ENCODE measurements around the gene EFCAB12. TPM values are rescaled to one million over a fixed set of nuclear protein-coding genes. Genes with fewer than 3 reads are reported as not detected.

EFCAB12 gene
- 0.16 TPM for total RNA-seq
- long read RNA-seq, partial matches to known transcripts: 0 of 1 reads
- long read RNA-seq, other reads (novel, unspliced or antisense): 0 of 1 reads

DNA sequence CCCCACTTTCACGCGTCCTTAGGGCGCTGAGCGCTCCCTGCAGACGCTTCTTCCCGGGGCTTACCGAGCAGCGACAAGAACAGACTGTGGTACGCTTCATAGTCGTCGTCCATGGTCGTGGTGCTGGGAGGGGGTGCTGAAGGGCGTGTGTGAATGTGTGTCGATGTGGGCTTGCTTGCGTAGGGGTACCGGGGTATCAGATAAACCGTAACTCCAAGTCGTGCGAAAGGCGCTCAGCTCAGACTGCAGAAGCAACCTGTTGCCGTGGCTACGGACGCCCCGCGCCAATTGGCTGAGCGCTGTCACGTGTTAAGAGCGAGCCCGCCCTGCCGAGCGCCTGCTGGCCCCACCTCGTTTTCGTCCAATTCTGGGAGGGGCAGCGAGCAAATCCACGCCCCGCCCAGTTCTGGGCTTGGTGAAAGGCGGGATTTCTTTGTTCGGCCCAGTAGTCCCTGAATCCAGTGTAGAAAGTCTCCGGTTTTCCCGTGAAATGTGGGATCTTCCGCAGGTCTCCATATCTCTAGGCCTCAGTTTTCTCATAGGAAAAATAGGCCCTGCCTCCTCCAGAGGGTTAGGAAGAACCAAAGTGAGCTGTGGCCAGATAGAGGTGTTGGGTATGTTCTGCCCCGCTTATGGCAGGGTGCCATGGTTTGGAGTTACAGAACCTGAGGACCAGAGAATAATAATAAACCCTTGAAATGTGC is at the start of gene EFCAB12:
EFCAB12 (minus strand) TSS at position 261 of the 704 bp plus-strand sequence; CDS start at position 113, 148 bp downstream.
- intact Hi-C loops (cut with DNase I): no loop called here
- peak; percentile 99 for DNase-seq (ENCODE audit: low spot score)

- DNase-seq (ENCODE audit: low spot score): no peak
- intact Hi-C loops (cut with DNase I): no loop called here
Observed at GRCh38 chr3:129476586-129476985, 48.1 kb upstream of the EFCAB12 start.

DNA sequence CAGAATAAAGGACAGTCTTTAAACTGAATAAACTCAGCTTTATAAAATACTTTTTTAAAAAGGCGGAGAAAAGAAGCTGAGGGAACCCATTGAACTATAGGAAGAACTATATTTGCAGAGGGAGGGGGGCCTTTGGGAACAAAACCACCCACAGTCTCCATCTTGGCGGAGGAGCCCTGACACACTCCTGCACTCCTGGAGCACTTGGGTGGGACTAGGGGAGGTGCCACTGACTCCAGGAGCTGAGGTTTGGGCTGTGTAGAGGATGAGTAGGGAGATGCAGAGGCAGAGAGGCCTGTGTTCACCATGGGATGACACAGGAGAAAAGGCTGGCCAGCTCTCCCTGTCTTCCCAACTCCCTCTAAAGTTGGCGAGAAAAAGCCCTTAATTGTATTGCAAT is 47.4 kb upstream of the EFCAB12 start:
- intact Hi-C loops (cut with DNase I): no loop called here
- DNase-seq (ENCODE audit: low spot score): no peak

GRCh38 chr3:129474984-129475804 is 46.8 kb upstream of the EFCAB12 start:
- intact Hi-C loops (cut with DNase I): no loop called here

DNA sequence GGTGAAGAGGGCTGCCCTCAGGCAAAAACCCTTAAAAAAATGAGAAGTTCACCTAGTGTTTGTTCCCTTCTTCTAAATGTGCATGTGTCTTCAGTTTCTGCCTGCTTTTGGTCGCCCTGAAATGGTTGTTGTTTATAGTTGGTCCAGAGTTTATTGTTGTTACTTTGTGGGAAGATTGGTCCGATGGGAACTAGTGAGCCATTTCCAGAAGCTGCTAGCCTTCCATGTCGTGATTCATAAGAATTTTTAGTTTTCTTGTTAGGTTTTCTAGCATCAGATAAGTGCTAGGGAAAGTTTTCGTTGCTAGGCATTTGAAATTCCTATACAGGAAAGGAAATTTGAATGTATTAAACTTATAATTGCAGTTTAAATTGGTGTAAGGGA is 45.3 kb upstream of the EFCAB12 start:
- intact Hi-C loops (cut with DNase I): no loop called here
- DNase-seq (ENCODE audit: low spot score): no peak

More at GRCh38 chr3:129474984-129475804, 46.8 kb upstream of the EFCAB12 start:
- no peak for DNase-seq (ENCODE audit: low spot score)

- intact Hi-C loops (cut with DNase I): no loop called here
- DNase-seq (ENCODE audit: low spot score): no peak
Observed at GRCh38 chr3:129473067-129473768, 44.8 kb upstream of the EFCAB12 start.

DNA sequence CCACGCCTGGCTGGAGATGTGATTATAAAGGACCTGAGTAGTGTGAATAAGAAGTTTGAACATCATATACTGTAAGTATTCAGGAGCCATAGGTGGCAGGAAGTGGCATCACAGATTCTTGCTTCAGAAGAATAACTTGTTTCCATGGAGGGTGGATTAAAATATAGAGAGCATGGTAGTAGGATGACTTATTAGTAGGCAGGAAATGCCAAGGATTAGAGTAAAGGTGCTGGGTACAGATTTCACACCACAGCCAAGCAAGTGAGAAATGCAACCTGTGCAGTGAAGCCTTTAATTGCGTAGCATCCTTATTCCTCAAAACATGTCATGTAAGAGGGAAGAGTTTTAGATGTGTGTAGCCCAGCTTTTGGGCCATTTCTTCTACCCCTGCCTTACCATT is 42.4 kb upstream of the EFCAB12 start:
- intact Hi-C loops (cut with DNase I): no loop called here
- DNase-seq (ENCODE audit: low spot score): no peak

DNA sequence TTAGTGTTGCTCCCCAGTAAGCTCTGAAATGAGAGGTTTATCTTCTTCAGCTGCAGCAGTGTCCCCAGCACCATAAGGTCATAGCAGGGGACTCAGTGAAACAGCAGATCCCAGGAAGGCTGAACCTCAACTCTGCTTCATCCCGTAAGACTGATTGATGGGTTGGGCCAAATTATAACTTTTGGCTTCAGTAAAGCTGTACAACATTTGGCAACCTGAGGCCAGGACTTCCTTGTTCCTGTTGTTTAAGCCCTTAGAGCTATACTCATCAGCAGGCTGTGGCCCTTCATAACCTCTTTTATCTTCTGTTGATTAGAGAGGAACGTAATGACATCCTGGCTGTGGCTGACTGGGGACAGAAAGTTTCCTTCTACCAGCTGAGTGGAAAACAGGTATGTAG is 40.6 kb upstream of the EFCAB12 start:
- intact Hi-C loops (cut with DNase I): loop anchor here (1.0 kb wide), 1 partner anchor 35 kb away; no protein-coding TSS in a partner anchor
- DNase-seq (ENCODE audit: low spot score): no peak

GRCh38 chr3:129467932-129468331 is 39.5 kb upstream of the EFCAB12 start:
- DNase-seq (ENCODE audit: low spot score): no peak
- intact Hi-C loops (cut with DNase I): no loop called here

DNA sequence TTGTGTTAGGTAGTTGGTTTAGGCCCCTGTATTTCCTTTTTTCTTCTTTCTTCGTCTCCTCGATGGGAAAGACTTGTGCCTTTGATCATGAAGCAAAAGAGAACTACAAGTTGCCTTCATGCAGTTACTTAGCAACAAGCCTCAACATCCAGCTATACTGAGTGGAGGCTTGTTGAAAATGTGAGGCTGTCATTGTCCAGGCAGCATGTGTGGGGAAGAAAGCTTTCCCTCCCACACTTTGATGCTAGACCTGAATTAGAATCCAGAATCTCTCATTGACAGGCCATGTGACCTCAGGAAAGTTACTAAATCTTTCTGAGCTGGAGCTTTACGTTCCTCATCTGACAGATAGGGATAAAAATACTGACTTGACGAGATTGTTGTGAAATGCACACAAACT is 35.3 kb upstream of the EFCAB12 start:
- DNase-seq (ENCODE audit: low spot score): no peak
- intact Hi-C loops (cut with DNase I): no loop called here

DNA sequence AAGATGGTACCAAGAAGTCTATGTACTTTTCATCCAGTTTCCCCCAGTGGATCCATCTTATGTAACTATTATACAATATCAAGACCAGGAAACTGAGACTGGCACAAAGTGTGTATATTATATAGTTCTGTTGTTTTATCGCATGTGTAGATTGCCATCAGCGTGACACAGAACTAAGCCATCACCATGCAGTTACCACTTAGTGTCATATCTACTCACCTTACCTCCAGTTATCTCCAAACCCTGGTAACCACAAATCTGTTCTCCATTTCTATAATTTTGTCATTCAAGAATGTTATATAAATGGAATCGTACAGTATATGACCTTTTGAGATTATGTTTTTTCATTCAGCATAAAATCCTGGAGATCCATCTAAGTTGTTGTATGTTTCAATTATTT is 34.7 kb upstream of the EFCAB12 start:
- DNase-seq (ENCODE audit: low spot score): no peak
- intact Hi-C loops (cut with DNase I): no loop called here

DNA sequence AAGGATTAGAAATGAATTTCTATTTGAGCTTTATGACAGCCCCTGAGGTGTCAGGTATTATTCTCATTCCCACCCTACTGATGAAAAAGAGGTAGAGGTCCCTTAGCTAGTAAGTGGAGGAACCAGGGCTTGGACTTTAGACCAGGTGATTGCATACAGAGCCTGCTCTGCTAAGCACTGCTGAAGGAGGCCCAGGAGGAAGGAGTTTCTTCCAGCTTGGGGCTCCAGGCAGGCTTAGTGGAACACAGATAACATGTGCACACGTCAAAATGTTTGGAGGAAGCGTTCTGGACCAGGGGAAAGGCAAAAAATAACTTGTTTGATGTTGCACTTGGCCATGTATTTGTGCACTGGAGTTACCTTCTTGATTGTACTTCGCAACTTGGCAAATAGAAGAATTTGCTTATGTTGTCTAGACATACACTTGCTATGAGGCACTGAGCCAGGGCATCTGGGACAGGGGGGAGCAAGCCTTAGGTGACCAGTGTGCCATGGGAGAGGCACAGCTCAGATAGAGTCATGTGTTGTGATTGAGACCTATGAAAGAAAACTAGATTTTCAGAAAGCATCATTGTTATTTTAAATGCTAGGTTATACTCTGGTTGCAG is 34.0 kb upstream of the EFCAB12 start:
- no peak for DNase-seq (ENCODE audit: low spot score)
- intact Hi-C loops (cut with DNase I): no loop called here

DNA sequence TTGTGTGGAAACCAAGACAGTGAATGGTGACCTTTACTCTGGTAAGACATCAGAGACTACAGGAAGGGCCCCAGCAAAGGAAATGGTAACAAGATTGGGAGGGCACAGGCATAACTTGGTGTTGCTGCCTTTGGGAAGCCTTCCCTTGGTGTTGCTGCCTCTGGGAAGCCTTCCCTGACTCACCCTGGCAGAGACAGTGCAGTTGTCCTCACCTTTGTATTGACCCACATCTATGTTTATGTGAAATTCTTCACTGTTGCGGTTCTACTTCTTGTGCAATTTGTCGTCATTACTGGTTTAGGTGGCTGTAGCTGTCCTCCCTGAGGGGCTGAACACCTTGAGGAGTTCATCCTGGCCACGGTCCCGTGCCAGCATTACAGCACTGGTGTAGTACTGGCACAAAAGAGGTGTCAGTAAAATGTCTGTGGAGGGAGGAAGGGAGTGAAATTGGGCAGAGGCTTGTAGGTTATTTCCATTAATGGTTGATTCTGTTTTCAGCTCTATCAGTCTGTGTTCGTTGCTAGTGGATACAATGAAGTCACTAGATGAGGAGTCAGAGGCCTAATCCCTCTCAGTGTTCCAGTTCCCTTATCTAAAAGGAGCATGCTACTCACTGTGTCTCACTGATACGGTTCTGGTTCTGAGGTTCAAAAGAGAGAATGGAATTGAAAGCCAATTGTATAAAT is 33.2 kb upstream of the EFCAB12 start:
- intact Hi-C loops (cut with DNase I): no loop called here
- no peak for DNase-seq (ENCODE audit: low spot score)

- intact Hi-C loops (cut with DNase I): no loop called here
- DNase-seq (ENCODE audit: low spot score): no peak
Observed at GRCh38 chr3:129461022-129461421, 32.6 kb upstream of the EFCAB12 start.

DNA sequence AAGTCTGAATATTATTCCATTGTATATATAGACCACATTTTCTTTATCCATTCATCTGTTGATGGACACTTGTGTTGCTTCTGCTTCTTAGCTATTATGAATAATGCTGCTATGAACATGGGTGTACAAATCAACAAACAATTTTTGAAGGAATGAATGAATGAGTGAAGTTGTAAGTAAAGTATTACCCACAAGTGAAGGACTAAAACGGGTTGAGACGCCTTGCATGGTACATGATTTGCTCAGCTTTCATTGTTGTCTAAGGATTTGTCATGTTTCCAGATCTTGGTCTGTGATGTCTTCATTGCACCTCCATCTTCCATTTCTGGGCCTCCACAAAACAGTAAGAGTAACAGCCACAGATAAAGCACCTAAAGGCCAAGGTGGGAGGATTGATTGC is 32.1 kb upstream of the EFCAB12 start:
- DNase-seq (ENCODE audit: low spot score): no peak
- intact Hi-C loops (cut with DNase I): no loop called here

DNA sequence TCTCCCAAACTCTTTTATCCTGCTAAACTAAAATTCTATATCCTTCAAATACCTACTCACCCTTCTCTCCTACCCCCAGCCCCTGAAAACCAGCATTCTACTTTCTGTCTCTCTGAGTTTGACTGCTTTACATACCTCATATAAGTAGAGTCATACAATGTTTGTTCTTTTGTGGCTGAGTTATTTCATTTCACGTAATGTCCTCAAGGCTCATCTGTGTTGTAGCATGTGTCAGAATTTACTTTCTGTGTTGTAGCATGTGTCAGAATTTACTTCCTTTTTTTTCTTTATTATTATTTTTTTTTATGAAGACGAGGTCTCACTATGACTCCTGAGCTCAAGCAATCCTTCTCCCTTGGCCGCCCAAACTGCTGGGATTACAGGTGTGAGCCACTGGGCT is 31.7 kb upstream of the EFCAB12 start:
- DNase-seq (ENCODE audit: low spot score): no peak
- intact Hi-C loops (cut with DNase I): no loop called here

GRCh38 chr3:129453732-129454131 is 25.3 kb upstream of the EFCAB12 start:
- DNase-seq (ENCODE audit: low spot score): no peak
- intact Hi-C loops (cut with DNase I): no loop called here

- intact Hi-C loops (cut with DNase I): no loop called here
Observed at GRCh38 chr3:129449279-129450115, 21.1 kb upstream of the EFCAB12 start.

More at GRCh38 chr3:129449279-129450115, 21.1 kb upstream of the EFCAB12 start:
- DNase-seq (ENCODE audit: low spot score): no peak
